GM12865 (cell line): ENCODE results near the gene ROR2.
"Not testable (repeated sequence)": the region's sequence is repeated elsewhere in the genome, so short reads cannot be mapped to it uniquely, and the experiment has no call there.

Experiments
- DNase-seq: peaks from one replicate; pipeline ENCODE4 v3.0.0; 2010; ENCODE audit warnings: low read depth
- H3K4me3 ChIP-seq: 2 replicates; pipeline ENCODE4 v1.5.1; 2011; ENCODE audit warnings: mild to moderate bottlenecking, low read depth, low read length, control low read depth
- TF ChIP-seq, protein P1 (sequence below): IDR thresholded peaks from 2 replicates; pipeline ENCODE4 v1.5.1; 2011; ENCODE audit warnings: low read length, control low read depth, low read depth, inconsistent platforms; ENCODE audit not compliant: insufficient read depth; ENCODE audit errors: missing control alignments

ROR2 gene

DNA sequence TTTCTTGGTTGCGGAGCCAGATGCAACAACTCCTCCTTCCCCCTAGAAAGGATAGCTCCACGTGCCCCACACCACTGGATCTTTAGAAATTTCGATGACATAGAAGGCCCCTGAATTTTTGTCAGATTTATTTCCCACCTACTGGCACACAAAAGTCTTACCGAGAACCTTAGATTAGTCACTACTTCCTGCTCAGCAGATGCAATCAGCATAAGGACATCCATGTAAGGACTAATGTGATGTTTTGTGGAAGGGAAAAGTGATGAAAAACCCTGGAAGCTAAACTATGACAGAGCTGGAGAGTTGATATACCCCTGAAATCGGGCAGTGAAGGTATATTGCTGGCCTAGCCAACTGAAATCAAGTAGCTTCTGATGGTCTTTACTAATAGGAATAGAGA is 400.9 kb downstream of the ROR2 start:
- no peak for DNase-seq
- no peak overlapping the region for H3K4me3 ChIP-seq
- TF ChIP-seq, protein P1, sequence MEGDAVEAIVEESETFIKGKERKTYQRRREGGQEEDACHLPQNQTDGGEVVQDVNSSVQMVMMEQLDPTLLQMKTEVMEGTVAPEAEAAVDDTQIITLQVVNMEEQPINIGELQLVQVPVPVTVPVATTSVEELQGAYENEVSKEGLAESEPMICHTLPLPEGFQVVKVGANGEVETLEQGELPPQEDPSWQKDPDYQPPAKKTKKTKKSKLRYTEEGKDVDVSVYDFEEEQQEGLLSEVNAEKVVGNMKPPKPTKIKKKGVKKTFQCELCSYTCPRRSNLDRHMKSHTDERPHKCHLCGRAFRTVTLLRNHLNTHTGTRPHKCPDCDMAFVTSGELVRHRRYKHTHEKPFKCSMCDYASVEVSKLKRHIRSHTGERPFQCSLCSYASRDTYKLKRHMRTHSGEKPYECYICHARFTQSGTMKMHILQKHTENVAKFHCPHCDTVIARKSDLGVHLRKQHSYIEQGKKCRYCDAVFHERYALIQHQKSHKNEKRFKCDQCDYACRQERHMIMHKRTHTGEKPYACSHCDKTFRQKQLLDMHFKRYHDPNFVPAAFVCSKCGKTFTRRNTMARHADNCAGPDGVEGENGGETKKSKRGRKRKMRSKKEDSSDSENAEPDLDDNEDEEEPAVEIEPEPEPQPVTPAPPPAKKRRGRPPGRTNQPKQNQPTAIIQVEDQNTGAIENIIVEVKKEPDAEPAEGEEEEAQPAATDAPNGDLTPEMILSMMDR: no peak

- DNase-seq: no peak
- no peak overlapping the region for H3K4me3 ChIP-seq
- TF ChIP-seq, protein P1: no peak
These were observed 402.9 kb downstream of the ROR2 start for GRCh38 chr9:91547081-91547480.

DNA sequence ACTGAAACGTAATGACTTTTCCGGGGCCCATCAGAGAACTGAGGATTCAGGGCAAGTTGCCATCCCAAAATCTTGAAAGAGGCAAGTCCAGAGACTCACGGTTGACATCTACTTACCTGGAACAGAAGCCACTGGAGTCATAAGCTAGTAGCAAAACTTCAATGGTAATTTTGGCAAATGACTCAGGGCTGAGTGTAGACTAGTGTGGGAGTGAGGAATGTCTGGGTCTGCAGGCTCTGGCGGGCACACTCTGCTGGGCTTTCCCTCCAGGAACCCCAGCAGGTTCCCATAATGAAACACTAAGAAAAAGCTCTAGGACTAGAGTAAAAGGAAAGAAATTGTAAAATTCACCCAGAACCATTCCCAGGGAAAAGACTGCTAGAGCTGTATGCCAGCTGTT is 403.5 kb downstream of the ROR2 start:
- H3K4me3 ChIP-seq: no peak overlapping the region
- TF ChIP-seq, protein P1: no peak
- no peak for DNase-seq

DNA sequence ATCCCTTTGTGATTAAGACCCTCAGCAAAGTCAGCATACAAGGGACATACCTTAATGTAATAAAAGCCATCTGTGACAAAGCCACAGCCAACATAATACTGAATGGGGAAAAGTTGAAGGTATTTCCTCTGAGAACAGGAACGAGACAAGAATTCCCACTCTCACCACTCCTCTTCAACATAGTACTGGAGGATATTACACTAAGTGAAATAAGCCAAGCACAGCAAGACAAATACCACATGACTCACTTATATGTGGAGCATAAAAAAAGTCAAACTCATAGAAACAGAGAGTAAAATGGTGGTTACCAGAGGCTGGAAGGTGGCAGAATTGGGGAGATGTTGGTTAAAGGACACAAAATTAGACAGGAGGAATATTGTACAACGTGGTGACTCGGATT is 408.3 kb downstream of the ROR2 start:
- H3K4me3 ChIP-seq: no peak overlapping the region
- TF ChIP-seq, protein P1: no peak
- DNase-seq: no peak

- not testable (repeated sequence) for DNase-seq, H3K4me3 ChIP-seq
These were observed 409.5 kb downstream of the ROR2 start for GRCh38 chr9:91540506-91540905.

DNA sequence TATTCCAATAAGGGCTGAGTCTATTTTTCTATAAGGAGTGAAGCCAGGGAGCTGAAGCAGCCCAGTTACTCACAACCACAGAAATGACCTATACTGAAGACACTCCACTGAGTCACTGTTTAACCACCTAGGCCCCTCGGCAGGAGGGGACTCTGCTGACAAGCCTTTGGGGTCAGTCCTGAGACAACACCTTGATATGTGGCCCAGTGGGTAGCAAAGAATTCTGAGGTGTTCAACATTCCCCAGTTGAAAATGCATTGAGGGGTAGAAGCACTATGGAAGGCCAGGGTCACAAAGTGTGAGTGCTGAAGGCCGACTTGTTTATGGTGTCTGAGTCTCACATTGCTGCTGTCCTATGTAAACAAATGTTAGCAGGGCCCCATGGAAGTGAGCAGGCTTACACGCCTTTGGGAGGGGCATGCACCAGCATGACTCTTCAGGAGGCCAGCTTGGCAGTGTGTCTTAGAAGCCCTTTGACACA is 413.8 kb downstream of the ROR2 start:
- DNase-seq: no peak
- TF ChIP-seq, protein P1: no peak
- H3K4me3 ChIP-seq: no peak overlapping the region

- H3K4me3 ChIP-seq: no peak overlapping the region
- no peak for DNase-seq
- TF ChIP-seq, protein P1: no peak
These were observed 415.7 kb downstream of the ROR2 start for GRCh38 chr9:91534374-91534773.
